GM23338 (cell line): ENCODE data around the gene CYFIP2. TPM values are rescaled to one million over a fixed set of nuclear protein-coding genes. Genes with fewer than 3 reads are reported as not detected.

Source experiments
- ATAC-seq: fragments of 200-7000 bp; cut with Tn5 transposase; 3 replicates; pipeline ENCODE4 v1.9.1; 2020
- DNase-seq: peaks from one replicate; pipeline ENCODE4 v3.0.0-alpha.2; 2015; ENCODE audit warnings: low spot score
- H2AFZ ChIP-seq: fragments of 200-600 bp; sonication (generic); 2 replicates; pipeline ENCODE4 v1.8.0; 2016; ENCODE audit warnings: antibody characterized with exemption, mild to moderate bottlenecking, moderate library complexity
- H3F3A ChIP-seq: fragments of 200-600 bp; sonication (generic); replicated peaks from 2 replicates; pipeline ENCODE4 v1.8.0; 2017; ENCODE audit warnings: antibody characterized with exemption, mixed run types, low read depth
- H3K27ac ChIP-seq: fragments of 200-600 bp; sonication (generic); 2 replicates; pipeline ENCODE4 v1.6.1; 2016; ENCODE audit warnings: low read depth
- H3K27me3 ChIP-seq: fragments of 200-600 bp; sonication (generic); 2 replicates; pipeline ENCODE4 v1.8.0; 2016; ENCODE audit warnings: mild to moderate bottlenecking, mixed run types, moderate library complexity; ENCODE audit not compliant: insufficient read depth
- H3K36me3 ChIP-seq: fragments of 200-600 bp; sonication (generic); 2 replicates; pipeline ENCODE4 v1.8.0; 2016; ENCODE audit warnings: mild to moderate bottlenecking; ENCODE audit not compliant: insufficient read depth
- H3K4me1 ChIP-seq: fragments of 200-600 bp; sonication (generic); 2 replicates; pipeline ENCODE4 v1.8.0; 2016; ENCODE audit warnings: mild to moderate bottlenecking, moderate library complexity; ENCODE audit not compliant: insufficient read depth
- H3K4me2 ChIP-seq: fragments of 200-600 bp; sonication (generic); 2 replicates; pipeline ENCODE4 v1.7.1; 2017; ENCODE audit warnings: mixed run types
- H3K4me3 ChIP-seq: fragments of 200-600 bp; sonication (generic); 2 replicates; pipeline ENCODE4 v1.6.1; 2016; ENCODE audit warnings: mixed run types
- H3K79me2 ChIP-seq: fragments of 200-600 bp; sonication (generic); replicated peaks from 2 replicates; pipeline ENCODE4 v1.8.0; 2017; ENCODE audit warnings: mild to moderate bottlenecking; ENCODE audit not compliant: insufficient read depth
- H3K9me2 ChIP-seq: fragments of 200-600 bp; sonication (generic); 2 replicates; pipeline ENCODE4 v1.8.0; 2017; ENCODE audit not compliant: insufficient read depth
- H4K20me1 ChIP-seq: fragments of 200-600 bp; sonication (generic); replicated peaks from 2 replicates; pipeline ENCODE4 v1.8.0; 2017; ENCODE audit warnings: mild to moderate bottlenecking; ENCODE audit not compliant: insufficient read depth
- H3K27ac Mint-ChIP-seq: 2 replicates; pipeline ENCODE4 v1.8.0; 2020; ENCODE audit warnings: inconsistent platforms, mild to moderate bottlenecking, moderate library complexity, mixed read lengths
- H3K27me3 Mint-ChIP-seq: 3 replicates; pipeline ENCODE4 v1.8.0; 2022; ENCODE audit warnings: low read depth, mild to moderate bottlenecking, moderate library complexity, mixed read lengths, inconsistent platforms; ENCODE audit not compliant: insufficient read depth, poor library complexity
- H3K36me3 Mint-ChIP-seq: 3 replicates; pipeline ENCODE4 v1.8.0; 2021; ENCODE audit warnings: low read depth, mild to moderate bottlenecking, inconsistent platforms, moderate library complexity, mixed read lengths
- H3K4me1 Mint-ChIP-seq: 3 replicates; pipeline ENCODE4 v1.8.0; 2020; ENCODE audit warnings: mild to moderate bottlenecking, inconsistent platforms, mixed read lengths
- H3K4me3 Mint-ChIP-seq: 3 replicates; pipeline ENCODE4 v1.8.0; 2021; ENCODE audit warnings: moderate library complexity, mild to moderate bottlenecking, inconsistent platforms, mixed read lengths
- H3K9me3 Mint-ChIP-seq: 3 replicates; pipeline ENCODE4 v1.8.0; 2020; ENCODE audit warnings: moderate library complexity, mild to moderate bottlenecking, inconsistent platforms, mixed read lengths
- CREB1 ChIP-seq: fragments of 250-450 bp; sonication (Bioruptor Pico); IDR thresholded peaks from 2 replicates; pipeline ENCODE4 v1.5.0; 2020; ENCODE audit warnings: low read depth, mild to moderate bottlenecking, moderate library complexity
- EZH2 ChIP-seq: fragments of 200-600 bp; sonication (generic); IDR thresholded peaks from one replicate; pipeline ENCODE4 v1.8.0; 2017; ENCODE audit warnings: antibody characterized with exemption, mild to moderate bottlenecking, low read depth; ENCODE audit not compliant: unreplicated experiment
- EZH2phosphoT487 ChIP-seq: fragments of 200-600 bp; sonication (generic); IDR thresholded peaks from one replicate; pipeline ENCODE4 v1.8.1; 2018; ENCODE audit warnings: antibody characterized with exemption; ENCODE audit not compliant: unreplicated experiment
- JUNB ChIP-seq: IDR thresholded peaks from one replicate; pipeline ENCODE4 v1.6.1; 2016; ENCODE audit warnings: antibody characterized with exemption; ENCODE audit not compliant: unreplicated experiment
- NANOG ChIP-seq: IDR thresholded peaks from 2 replicates; pipeline ENCODE4 v1.6.1; 2016; ENCODE audit warnings: antibody characterized with exemption, borderline replicate concordance
- POLR2AphosphoS5 ChIP-seq: IDR thresholded peaks from 2 replicates; pipeline ENCODE4 v1.6.1; 2016; ENCODE audit warnings: antibody characterized with exemption, low read depth
- STAT1 ChIP-seq: IDR thresholded peaks from one replicate; pipeline ENCODE4 v1.6.1; 2016; ENCODE audit warnings: antibody characterized with exemption; ENCODE audit not compliant: unreplicated experiment
- ZNF114 ChIP-seq: fragments of 250-450 bp; sonication (Bioruptor Pico); IDR thresholded peaks from 2 replicates; pipeline ENCODE4 v1.5.0; 2020; ENCODE audit warnings: mild to moderate bottlenecking, moderate library complexity
- ZNF331 ChIP-seq: fragments of 250-450 bp; sonication (Bioruptor Pico); IDR thresholded peaks from 2 replicates; pipeline ENCODE4 v1.5.0; 2020; ENCODE audit warnings: low read depth, mild to moderate bottlenecking, moderate library complexity
- polyA plus RNA-seq: library from polyadenylated mRNA; unstranded; fragments of >200 nt; fragmentation: Nextera tagmentation; extraction: Ambion mirVana; gene quantifications from 2 replicates; pipeline ENCODE4 v1.2.1, GENCODE V29; 2016
- total RNA-seq: library from RNA; depleted of rRNA; stranded (reverse); fragments of >200 nt; shearing (Covaris generic); gene quantifications from 2 replicates; pipeline ENCODE4 v1.2.3, GENCODE V29; 2014
- TF ChIP-seq, protein P1 (sequence below): fragments of 250-450 bp; sonication (Bioruptor Pico); IDR thresholded peaks from 2 replicates; pipeline ENCODE4 v1.5.0; 2020; ENCODE audit warnings: mild to moderate bottlenecking, moderate library complexity
- TF ChIP-seq, protein P2 (sequence below): IDR thresholded peaks from 2 replicates; pipeline ENCODE4 v1.6.1; 2016; ENCODE audit warnings: antibody characterized with exemption
- TF ChIP-seq, protein P3 (sequence below): IDR thresholded peaks from one replicate; pipeline ENCODE4 v1.6.1; 2018; ENCODE audit warnings: antibody characterized with exemption; ENCODE audit not compliant: unreplicated experiment
- TF ChIP-seq, protein P4 (sequence below), 2 experiments: fragments of 200-600 bp in 1 of 2; sonication (generic) in 1 of 2; conservative IDR thresholded peaks; 2 replicates each; pipeline versions ENCODE4 v1.5.1 to v1.6.1; 2016 to 2017; ENCODE audit warnings: antibody characterized with exemption in 2 of 2, low read depth in 2 of 2, mild to moderate bottlenecking in 2 of 2, moderate library complexity in 1 of 2

Gene CYFIP2
- total and polyA plus RNA-seq, 2 experiments from 2014 or later, result 54.1 to 98.4 TPM

DNA sequence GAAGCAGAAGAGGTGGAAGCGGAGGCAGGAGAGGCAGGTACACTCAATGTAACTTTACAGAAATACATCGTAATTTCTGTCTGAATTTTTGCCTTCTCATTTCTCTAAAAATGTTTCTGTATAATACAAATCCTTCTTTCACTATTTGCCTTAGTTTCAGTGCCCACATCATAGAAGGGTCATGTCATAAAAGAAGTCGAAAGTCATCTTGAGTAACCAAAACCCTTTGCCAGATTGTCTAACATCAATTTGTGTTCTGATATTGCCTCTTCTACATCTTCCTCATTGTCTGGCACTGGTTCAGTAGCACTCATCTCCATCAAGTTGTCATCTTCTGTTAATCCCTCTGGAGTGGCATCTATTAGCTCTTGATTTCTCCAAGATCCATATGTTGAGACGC lies 6.2 kb upstream of the CYFIP2 start:
- H3K4me3 ChIP-seq, result no peak overlapping the region
- Mint-ChIP-seq H3K9me3 (no peaks in the 10 kb centered on the region), H3K27me3 (peaks cover 5% of the 10 kb centered on the region), H3K4me3 (no peak overlapping the region), H3K36me3 (no peaks in the 10 kb centered on the region), H3K4me1 (peaks cover 8% of the 10 kb centered on the region), H3K27ac (no peak overlapping the region)
- H3F3A ChIP-seq, result no peaks in the 10 kb centered on the region
- ATAC-seq, result no peak
- peaks cover 7% of the 10 kb centered on the region; the same call in 1 of the 2 replicates for H3K9me2 ChIP-seq
- no peaks in the 10 kb centered on the region for H3K79me2 ChIP-seq
- H3K27ac ChIP-seq, result no peak overlapping the region
- no peak overlapping the region for H3K4me2 ChIP-seq
- no peak overlapping the region for H2AFZ ChIP-seq
- TF ChIP-seq, protein P1, sequence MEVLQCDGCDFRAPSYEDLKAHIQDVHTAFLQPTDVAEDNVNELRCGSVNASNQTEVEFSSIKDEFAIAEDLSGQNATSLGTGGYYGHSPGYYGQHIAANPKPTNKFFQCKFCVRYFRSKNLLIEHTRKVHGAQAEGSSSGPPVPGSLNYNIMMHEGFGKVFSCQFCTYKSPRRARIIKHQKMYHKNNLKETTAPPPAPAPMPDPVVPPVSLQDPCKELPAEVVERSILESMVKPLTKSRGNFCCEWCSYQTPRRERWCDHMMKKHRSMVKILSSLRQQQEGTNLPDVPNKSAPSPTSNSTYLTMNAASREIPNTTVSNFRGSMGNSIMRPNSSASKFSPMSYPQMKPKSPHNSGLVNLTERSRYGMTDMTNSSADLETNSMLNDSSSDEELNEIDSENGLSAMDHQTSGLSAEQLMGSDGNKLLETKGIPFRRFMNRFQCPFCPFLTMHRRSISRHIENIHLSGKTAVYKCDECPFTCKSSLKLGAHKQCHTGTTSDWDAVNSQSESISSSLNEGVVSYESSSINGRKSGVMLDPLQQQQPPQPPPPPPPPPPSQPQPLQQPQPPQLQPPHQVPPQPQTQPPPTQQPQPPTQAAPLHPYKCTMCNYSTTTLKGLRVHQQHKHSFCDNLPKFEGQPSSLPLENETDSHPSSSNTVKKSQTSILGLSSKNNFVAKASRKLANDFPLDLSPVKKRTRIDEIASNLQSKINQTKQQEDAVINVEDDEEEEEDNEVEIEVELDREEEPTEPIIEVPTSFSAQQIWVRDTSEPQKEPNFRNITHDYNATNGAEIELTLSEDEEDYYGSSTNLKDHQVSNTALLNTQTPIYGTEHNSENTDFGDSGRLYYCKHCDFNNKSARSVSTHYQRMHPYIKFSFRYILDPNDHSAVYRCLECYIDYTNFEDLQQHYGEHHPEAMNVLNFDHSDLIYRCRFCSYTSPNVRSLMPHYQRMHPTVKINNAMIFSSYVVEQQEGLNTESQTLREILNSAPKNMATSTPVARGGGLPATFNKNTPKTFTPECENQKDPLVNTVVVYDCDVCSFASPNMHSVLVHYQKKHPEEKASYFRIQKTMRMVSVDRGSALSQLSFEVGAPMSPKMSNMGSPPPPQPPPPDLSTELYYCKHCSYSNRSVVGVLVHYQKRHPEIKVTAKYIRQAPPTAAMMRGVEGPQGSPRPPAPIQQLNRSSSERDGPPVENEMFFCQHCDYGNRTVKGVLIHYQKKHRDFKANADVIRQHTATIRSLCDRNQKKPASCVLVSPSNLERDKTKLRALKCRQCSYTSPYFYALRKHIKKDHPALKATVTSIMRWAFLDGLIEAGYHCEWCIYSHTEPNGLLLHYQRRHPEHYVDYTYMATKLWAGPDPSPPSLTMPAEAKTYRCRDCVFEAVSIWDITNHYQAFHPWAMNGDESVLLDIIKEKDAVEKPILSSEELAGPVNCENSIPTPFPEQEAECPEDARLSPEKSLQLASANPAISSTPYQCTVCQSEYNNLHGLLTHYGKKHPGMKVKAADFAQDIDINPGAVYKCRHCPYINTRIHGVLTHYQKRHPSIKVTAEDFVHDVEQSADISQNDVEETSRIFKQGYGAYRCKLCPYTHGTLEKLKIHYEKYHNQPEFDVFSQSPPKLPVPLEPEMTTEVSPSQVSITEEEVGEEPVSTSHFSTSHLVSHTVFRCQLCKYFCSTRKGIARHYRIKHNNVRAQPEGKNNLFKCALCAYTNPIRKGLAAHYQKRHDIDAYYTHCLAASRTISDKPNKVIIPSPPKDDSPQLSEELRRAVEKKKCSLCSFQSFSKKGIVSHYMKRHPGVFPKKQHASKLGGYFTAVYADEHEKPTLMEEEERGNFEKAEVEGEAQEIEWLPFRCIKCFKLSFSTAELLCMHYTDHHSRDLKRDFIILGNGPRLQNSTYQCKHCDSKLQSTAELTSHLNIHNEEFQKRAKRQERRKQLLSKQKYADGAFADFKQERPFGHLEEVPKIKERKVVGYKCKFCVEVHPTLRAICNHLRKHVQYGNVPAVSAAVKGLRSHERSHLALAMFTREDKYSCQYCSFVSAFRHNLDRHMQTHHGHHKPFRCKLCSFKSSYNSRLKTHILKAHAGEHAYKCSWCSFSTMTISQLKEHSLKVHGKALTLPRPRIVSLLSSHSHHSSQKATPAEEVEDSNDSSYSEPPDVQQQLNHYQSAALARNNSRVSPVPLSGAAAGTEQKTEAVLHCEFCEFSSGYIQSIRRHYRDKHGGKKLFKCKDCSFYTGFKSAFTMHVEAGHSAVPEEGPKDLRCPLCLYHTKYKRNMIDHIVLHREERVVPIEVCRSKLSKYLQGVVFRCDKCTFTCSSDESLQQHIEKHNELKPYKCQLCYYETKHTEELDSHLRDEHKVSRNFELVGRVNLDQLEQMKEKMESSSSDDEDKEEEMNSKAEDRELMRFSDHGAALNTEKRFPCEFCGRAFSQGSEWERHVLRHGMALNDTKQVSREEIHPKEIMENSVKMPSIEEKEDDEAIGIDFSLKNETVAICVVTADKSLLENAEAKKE (CRISPR knock-in tag), result no peak
- TF ChIP-seq JUNB (no peak), EZH2 (no peak), STAT1 (no peak), ZNF114 (no peak), ZNF331 (CRISPR knock-in tag) (no peak), NANOG (no peak), EZH2phosphoT487 (no peak), CREB1 (no peak), POLR2AphosphoS5 (no peak)
- TF ChIP-seq, protein P2, sequence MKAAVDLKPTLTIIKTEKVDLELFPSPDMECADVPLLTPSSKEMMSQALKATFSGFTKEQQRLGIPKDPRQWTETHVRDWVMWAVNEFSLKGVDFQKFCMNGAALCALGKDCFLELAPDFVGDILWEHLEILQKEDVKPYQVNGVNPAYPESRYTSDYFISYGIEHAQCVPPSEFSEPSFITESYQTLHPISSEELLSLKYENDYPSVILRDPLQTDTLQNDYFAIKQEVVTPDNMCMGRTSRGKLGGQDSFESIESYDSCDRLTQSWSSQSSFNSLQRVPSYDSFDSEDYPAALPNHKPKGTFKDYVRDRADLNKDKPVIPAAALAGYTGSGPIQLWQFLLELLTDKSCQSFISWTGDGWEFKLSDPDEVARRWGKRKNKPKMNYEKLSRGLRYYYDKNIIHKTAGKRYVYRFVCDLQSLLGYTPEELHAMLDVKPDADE, result no peak
- TF ChIP-seq, protein P3, sequence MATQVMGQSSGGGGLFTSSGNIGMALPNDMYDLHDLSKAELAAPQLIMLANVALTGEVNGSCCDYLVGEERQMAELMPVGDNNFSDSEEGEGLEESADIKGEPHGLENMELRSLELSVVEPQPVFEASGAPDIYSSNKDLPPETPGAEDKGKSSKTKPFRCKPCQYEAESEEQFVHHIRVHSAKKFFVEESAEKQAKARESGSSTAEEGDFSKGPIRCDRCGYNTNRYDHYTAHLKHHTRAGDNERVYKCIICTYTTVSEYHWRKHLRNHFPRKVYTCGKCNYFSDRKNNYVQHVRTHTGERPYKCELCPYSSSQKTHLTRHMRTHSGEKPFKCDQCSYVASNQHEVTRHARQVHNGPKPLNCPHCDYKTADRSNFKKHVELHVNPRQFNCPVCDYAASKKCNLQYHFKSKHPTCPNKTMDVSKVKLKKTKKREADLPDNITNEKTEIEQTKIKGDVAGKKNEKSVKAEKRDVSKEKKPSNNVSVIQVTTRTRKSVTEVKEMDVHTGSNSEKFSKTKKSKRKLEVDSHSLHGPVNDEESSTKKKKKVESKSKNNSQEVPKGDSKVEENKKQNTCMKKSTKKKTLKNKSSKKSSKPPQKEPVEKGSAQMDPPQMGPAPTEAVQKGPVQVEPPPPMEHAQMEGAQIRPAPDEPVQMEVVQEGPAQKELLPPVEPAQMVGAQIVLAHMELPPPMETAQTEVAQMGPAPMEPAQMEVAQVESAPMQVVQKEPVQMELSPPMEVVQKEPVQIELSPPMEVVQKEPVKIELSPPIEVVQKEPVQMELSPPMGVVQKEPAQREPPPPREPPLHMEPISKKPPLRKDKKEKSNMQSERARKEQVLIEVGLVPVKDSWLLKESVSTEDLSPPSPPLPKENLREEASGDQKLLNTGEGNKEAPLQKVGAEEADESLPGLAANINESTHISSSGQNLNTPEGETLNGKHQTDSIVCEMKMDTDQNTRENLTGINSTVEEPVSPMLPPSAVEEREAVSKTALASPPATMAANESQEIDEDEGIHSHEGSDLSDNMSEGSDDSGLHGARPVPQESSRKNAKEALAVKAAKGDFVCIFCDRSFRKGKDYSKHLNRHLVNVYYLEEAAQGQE, result no peak
- TF ChIP-seq, protein P4, sequence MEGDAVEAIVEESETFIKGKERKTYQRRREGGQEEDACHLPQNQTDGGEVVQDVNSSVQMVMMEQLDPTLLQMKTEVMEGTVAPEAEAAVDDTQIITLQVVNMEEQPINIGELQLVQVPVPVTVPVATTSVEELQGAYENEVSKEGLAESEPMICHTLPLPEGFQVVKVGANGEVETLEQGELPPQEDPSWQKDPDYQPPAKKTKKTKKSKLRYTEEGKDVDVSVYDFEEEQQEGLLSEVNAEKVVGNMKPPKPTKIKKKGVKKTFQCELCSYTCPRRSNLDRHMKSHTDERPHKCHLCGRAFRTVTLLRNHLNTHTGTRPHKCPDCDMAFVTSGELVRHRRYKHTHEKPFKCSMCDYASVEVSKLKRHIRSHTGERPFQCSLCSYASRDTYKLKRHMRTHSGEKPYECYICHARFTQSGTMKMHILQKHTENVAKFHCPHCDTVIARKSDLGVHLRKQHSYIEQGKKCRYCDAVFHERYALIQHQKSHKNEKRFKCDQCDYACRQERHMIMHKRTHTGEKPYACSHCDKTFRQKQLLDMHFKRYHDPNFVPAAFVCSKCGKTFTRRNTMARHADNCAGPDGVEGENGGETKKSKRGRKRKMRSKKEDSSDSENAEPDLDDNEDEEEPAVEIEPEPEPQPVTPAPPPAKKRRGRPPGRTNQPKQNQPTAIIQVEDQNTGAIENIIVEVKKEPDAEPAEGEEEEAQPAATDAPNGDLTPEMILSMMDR (conservative IDR thresholded peaks at IDR 0.05; ENCODE audit: low read depth in 2 of 2), result no peak
- H3K4me1 ChIP-seq, result no peaks in the 10 kb centered on the region
- H3K27me3 ChIP-seq, result no peaks in the 10 kb centered on the region
- H4K20me1 ChIP-seq, result no peaks in the 10 kb centered on the region
- no peaks in the 10 kb centered on the region; the same call in 1 of the 2 replicates for H3K36me3 ChIP-seq
- DNase-seq, result no peak
